K562 (cell line): Measurements from ENCODE around the gene C6orf89. TPM values are rescaled to one million over a fixed set of nuclear protein-coding genes. Genes with fewer than 3 reads are reported as not detected.

Source experiments
- C11orf30 ChIP-seq: fragments of 450-650 bp; IDR thresholded peaks from 2 replicates; pipeline ENCODE4 v1.6.1; 2016; ENCODE audit warnings: low read depth, mild to moderate bottlenecking
- CHD2 ChIP-seq: IDR thresholded peaks from 2 replicates; pipeline ENCODE4 v1.6.1; 2011; ENCODE audit warnings: low read depth, low read length
- MAFK ChIP-seq: IDR thresholded peaks from 2 replicates; pipeline ENCODE4 v1.6.1; 2011; ENCODE audit warnings: low read length, improper control_type of control experiment
- MYC ChIP-seq, 2 experiments: fragments of 250-450 bp in 1 of 2; sonication (Bioruptor Pico) in 1 of 2; IDR thresholded peaks; 2 replicates each; pipeline versions ENCODE4 v1.5.1 to v1.6.1; 2012 to 2021; ENCODE audit warnings: low read depth in 2 of 2, borderline replicate concordance in 1 of 2, improper control_type of control experiment in 1 of 2, low read length in 1 of 2, mild to moderate bottlenecking in 1 of 2, moderate library complexity in 1 of 2
- NFATC3 ChIP-seq: fragments of 450-650 bp; IDR thresholded peaks from 2 replicates; pipeline ENCODE4 v1.6.1; 2017; ENCODE audit warnings: mild to moderate bottlenecking
- POLR2AphosphoS2 ChIP-seq: IDR thresholded peaks from 2 replicates; pipeline ENCODE4 v1.6.1; 2012; ENCODE audit warnings: low read length, improper control_type of control experiment
- TFAM ChIP-seq: fragments of 250-450 bp; sonication (Bioruptor Pico); conservative IDR thresholded peaks from 2 replicates; pipeline ENCODE4 v1.5.0; 2021; ENCODE audit warnings: mild to moderate bottlenecking, moderate library complexity
- ZC3H4 ChIP-seq: sonication (generic); formaldehyde crosslinking; IDR thresholded peaks from 2 replicates; pipeline ENCODE4 v1.9.0; 2021; ENCODE audit warnings: missing genetic modification reagents, borderline replicate concordance
- ZNF12 ChIP-seq: sonication (generic); formaldehyde crosslinking; IDR thresholded peaks from 2 replicates; pipeline ENCODE4 v1.4.0; 2020; ENCODE audit warnings: mild to moderate bottlenecking, missing genetic modification reagents
- polyA plus RNA-seq, 8 experiments: library from polyadenylated mRNA; depleted of rRNA in 4 of 8; stranded (reverse) in 5 of 8; unstranded in 3 of 8; fragments of >200 nt; fragmentation: Nextera tagmentation in 2 of 8; fragmentation: Illumina TruSeq in 1 of 8; extraction: Ambion mirVana in 2 of 8; extraction: Trizol in 1 of 8; gene quantifications; 2 replicates each; pipeline versions ENCODE4 v1.2.1 to v1.2.3, GENCODE V29; 2011 to 2014; ENCODE audit warnings: inconsistent platforms in 1 of 8, missing spikeins in 1 of 8
- total RNA-seq, 7 experiments: library from RNA; depleted of rRNA in 6 of 7; stranded (reverse); fragments of >200 nt in 6 of 7; fragmentation: Illumina TruSeq in 2 of 7; extraction: Trizol in 2 of 7; gene quantifications; 2 replicates each; pipeline versions ENCODE4 v1.2.1 to v1.2.3, GENCODE V29; 2011 to 2021; ENCODE audit warnings: low replicate concordance in 1 of 7
- TF ChIP-seq, protein P1 (sequence below): sonication (generic); formaldehyde crosslinking; IDR thresholded peaks from 2 replicates; pipeline ENCODE4 v1.5.0; 2020; ENCODE audit warnings: missing genetic modification reagents
- TF ChIP-seq, protein P2 (sequence below): fragments of 250-450 bp; sonication (Bioruptor Pico); IDR thresholded peaks from 2 replicates; pipeline ENCODE4 v1.4.0; 2020
- TF ChIP-seq, protein P3 (sequence below): fragments of 450-650 bp; IDR thresholded peaks from 2 replicates; pipeline ENCODE4 v1.6.1; 2016; ENCODE audit warnings: low read depth, mild to moderate bottlenecking, moderate library complexity
- TF ChIP-seq, protein P4 (sequence below): sonication (generic); formaldehyde crosslinking; IDR thresholded peaks from 2 replicates; pipeline ENCODE4 v1.8.0; 2022; ENCODE audit warnings: mild to moderate bottlenecking, low read depth, missing genetic modification reagents
- TF ChIP-seq, protein P5 (sequence below): fragments of 250-450 bp; sonication (Bioruptor Pico); IDR thresholded peaks from 2 replicates; pipeline ENCODE4 v1.5.0; 2021
- TF ChIP-seq, protein P6 (sequence below): fragments of 450-650 bp; IDR thresholded peaks from 2 replicates; pipeline ENCODE4 v1.6.1; 2016; ENCODE audit warnings: mild to moderate bottlenecking

C6orf89 gene
- total and polyA plus RNA-seq, 9 of the 15 experiments (the other 6 are each of a cell fraction or from before 2014, with no cell fraction given) = 35.2 to 111 (median 58.5) TPM

DNA sequence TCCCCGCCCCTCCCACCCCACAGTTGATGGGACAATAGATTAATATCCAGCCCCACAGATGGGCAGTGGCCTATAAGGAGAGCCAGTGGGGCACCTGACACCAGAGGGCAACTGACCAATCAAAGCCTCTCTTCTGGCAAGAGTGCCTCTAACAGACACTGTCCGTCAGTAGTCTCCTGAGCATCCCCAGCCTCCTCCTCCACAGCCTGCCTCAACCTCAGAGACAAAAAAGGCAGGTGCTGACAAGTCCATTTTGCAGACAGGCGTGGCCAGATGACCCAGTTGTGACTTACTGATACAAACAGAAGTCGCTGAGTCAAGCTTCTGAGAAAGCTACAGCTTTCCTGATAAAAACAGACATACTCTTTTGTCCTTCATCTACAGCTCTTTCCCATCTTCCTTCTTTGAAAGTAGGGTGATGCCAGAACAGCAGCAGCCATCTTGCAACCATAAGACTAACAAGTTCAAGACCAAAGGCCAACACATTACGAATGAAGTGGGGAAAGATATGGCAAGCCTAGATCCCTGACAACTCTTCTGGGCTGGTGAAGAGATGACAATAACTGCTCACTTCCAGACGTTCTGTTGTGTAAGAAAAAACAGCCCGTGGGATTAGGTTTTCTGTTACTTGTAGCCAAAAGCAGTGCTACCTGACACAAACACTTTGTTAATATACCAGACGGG is 23.4 kb upstream of the C6orf89 start (continued):
- TF ChIP-seq, protein P1, sequence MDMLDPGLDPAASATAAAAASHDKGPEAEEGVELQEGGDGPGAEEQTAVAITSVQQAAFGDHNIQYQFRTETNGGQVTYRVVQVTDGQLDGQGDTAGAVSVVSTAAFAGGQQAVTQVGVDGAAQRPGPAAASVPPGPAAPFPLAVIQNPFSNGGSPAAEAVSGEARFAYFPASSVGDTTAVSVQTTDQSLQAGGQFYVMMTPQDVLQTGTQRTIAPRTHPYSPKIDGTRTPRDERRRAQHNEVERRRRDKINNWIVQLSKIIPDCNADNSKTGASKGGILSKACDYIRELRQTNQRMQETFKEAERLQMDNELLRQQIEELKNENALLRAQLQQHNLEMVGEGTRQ = no peak
- TF ChIP-seq TFAM (CRISPR knock-in tag) (no peak), ZC3H4 (no peak), ZNF12 (CRISPR knock-in tag) (peak; percentile 42; the same call in 1 of the 2 replicates), POLR2AphosphoS2 (no peak), C11orf30 (peak; percentile 97), MYC (IDR thresholded peaks at IDR 0.05; ENCODE audit: low read depth, low read length) (peak; percentile 75), MYC (CRISPR knock-in tag; IDR thresholded peaks at IDR 0.05; ENCODE audit: borderline replicate concordance, low read depth) (no peak), NFATC3 (peak; percentile 52; the same call in 1 of the 2 replicates), MAFK (peak; percentile 93), CHD2 (no peak)
- TF ChIP-seq, protein P2, sequence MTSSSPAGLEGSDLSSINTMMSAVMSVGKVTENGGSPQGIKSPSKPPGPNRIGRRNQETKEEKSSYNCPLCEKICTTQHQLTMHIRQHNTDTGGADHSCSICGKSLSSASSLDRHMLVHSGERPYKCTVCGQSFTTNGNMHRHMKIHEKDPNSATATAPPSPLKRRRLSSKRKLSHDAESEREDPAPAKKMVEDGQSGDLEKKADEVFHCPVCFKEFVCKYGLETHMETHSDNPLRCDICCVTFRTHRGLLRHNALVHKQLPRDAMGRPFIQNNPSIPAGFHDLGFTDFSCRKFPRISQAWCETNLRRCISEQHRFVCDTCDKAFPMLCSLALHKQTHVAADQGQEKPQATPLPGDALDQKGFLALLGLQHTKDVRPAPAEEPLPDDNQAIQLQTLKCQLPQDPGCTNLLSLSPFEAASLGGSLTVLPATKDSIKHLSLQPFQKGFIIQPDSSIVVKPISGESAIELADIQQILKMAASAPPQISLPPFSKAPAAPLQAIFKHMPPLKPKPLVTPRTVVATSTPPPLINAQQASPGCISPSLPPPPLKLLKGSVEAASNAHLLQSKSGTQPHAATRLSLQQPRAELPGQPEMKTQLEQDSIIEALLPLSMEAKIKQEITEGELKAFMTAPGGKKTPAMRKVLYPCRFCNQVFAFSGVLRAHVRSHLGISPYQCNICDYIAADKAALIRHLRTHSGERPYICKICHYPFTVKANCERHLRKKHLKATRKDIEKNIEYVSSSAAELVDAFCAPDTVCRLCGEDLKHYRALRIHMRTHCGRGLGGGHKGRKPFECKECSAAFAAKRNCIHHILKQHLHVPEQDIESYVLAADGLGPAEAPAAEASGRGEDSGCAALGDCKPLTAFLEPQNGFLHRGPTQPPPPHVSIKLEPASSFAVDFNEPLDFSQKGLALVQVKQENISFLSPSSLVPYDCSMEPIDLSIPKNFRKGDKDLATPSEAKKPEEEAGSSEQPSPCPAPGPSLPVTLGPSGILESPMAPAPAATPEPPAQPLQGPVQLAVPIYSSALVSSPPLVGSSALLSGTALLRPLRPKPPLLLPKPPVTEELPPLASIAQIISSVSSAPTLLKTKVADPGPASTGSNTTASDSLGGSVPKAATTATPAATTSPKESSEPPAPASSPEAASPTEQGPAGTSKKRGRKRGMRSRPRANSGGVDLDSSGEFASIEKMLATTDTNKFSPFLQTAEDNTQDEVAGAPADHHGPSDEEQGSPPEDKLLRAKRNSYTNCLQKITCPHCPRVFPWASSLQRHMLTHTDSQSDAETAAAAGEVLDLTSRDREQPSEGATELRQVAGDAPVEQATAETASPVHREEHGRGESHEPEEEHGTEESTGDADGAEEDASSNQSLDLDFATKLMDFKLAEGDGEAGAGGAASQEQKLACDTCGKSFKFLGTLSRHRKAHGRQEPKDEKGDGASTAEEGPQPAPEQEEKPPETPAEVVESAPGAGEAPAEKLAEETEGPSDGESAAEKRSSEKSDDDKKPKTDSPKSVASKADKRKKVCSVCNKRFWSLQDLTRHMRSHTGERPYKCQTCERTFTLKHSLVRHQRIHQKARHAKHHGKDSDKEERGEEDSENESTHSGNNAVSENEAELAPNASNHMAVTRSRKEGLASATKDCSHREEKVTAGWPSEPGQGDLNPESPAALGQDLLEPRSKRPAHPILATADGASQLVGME (CRISPR knock-in tag) = peak; percentile 34; the same call in 1 of the 2 replicates
- TF ChIP-seq, protein P3, sequence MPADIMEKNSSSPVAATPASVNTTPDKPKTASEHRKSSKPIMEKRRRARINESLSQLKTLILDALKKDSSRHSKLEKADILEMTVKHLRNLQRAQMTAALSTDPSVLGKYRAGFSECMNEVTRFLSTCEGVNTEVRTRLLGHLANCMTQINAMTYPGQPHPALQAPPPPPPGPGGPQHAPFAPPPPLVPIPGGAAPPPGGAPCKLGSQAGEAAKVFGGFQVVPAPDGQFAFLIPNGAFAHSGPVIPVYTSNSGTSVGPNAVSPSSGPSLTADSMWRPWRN = no peak
- TF ChIP-seq, protein P4, sequence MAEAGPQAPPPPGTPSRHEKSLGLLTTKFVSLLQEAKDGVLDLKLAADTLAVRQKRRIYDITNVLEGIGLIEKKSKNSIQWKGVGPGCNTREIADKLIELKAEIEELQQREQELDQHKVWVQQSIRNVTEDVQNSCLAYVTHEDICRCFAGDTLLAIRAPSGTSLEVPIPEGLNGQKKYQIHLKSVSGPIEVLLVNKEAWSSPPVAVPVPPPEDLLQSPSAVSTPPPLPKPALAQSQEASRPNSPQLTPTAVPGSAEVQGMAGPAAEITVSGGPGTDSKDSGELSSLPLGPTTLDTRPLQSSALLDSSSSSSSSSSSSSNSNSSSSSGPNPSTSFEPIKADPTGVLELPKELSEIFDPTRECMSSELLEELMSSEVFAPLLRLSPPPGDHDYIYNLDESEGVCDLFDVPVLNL (CRISPR knock-in tag) = no peak
- TF ChIP-seq, protein P5, sequence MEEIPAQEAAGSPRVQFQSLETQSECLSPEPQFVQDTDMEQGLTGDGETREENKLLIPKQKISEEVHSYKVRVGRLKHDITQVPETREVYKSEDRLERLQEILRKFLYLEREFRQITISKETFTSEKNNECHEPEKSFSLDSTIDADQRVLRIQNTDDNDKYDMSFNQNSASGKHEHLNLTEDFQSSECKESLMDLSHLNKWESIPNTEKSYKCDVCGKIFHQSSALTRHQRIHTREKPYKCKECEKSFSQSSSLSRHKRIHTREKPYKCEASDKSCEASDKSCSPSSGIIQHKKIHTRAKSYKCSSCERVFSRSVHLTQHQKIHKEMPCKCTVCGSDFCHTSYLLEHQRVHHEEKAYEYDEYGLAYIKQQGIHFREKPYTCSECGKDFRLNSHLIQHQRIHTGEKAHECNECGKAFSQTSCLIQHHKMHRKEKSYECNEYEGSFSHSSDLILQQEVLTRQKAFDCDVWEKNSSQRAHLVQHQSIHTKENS (CRISPR knock-in tag) = no peak
- TF ChIP-seq, protein P6, sequence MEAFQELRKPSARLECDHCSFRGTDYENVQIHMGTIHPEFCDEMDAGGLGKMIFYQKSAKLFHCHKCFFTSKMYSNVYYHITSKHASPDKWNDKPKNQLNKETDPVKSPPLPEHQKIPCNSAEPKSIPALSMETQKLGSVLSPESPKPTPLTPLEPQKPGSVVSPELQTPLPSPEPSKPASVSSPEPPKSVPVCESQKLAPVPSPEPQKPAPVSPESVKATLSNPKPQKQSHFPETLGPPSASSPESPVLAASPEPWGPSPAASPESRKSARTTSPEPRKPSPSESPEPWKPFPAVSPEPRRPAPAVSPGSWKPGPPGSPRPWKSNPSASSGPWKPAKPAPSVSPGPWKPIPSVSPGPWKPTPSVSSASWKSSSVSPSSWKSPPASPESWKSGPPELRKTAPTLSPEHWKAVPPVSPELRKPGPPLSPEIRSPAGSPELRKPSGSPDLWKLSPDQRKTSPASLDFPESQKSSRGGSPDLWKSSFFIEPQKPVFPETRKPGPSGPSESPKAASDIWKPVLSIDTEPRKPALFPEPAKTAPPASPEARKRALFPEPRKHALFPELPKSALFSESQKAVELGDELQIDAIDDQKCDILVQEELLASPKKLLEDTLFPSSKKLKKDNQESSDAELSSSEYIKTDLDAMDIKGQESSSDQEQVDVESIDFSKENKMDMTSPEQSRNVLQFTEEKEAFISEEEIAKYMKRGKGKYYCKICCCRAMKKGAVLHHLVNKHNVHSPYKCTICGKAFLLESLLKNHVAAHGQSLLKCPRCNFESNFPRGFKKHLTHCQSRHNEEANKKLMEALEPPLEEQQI = peak; percentile 31; the same call in 1 of the 2 replicates
